ENCODE measurements around the gene IKZF3.
A peak's percentile ranks its signal among the peaks of the same experiment; 100 is the strongest.
"Not testable (repeated sequence)": the region's sequence is repeated elsewhere in the genome, so short reads cannot be mapped to it uniquely, and the experiment has no call there.

The IKZF3 gene

DNA sequence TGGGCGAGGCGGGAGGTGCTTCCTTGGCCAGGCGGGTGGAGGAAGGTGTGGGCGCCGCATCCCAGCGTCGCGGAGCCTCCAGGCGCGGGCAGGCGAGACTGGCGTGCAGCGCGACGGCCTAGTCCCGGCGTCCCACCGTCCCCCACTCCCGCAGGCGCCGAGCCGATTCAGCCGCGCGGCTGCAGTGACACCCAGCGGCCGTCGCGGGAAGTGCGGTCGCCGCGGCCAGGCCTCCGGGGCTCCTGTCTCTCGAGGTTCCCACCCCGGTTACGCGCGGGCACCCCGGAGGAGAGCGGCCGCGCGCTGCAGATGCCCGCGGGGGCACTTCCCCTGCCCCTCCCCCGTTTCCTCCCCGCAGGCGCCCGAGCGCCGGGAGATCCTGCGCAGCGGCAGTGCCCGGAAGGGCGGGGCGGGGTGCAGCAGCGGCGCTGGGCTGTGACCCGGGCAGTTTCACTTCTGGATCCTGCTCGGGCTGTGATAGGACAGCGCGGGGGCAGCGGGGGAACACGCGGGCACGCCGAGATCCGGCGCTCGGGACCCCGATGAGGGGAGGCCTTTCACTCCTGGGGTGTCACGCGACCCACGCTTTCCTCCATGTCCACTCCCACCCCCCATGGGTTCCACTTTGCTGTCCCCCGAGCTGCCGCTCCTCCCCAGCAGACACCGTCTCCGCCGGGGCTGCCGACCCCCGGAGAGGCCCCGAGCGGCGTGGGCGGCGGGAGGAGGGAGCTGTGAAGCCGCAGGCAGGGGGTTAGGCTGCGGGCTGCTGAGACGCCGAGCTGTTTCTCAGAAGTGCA is 109.8 kb downstream of the IKZF3 start:
- DNase-seq = peak; percentile 91 to 93

DNA sequence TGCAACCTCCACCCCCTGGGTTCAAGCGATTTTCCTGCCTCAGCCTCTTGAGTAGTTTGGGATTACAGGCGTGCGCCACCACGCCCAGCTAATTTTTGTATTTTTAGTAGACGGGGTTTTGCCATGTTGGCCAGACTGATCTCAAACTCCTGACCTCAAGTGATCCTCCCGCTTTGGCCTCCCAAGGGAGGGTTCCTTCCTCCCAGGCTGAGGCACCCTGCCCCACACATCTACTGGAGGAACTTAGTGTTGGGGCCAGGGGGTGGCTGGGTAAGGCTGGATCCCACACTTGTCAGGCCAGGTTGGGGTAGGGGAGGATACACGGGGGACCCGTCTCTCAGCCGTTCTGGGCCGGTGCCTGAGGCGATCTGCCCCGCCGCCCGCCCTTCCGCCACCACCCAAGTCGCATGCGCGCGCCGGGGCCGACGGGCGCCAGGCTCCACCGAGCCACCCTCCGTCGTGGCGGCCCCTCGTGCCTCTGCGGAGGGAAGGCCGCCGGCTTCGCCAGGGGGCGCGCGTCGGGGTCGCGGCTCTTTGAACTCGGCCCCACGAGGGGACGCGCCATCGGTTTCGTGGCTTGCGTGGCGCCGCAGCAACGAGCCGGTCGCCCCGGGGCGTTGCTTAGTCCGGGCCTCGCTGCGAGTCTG is 110.5 kb downstream of the IKZF3 start:
- peak in 1 of 2 experiments; percentile 69 for DNase-seq

DNA sequence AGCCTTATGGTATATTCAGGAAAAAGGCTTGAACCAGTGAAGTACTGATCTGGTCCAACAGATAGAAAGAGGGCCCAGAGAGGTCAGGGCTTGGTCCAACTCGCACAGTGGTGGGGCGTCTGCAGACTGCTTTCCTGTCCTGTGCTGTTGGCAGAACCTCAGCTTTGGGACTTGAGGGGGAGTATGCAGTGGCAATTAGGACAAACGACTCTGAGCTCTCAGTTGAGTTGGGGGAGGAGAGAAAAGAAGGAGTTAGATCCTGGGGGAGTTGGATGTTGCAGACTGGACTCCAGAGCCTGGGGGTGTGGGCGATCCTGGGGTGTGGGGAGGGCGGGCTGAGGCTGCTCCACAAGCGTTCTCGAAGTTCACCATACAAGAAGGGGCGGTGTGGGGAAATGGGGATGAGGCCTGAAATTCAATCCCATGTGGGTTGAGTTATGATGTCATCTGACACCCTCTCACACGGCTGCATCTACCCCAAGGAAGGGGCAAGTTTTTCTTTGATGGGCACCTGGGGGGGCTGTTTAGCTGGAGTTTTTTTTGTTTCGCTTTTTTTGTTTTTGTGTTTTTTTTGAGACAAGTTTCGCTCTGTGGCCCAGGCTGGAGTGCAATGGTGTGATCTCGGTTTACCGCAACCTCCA is 111.8 kb downstream of the IKZF3 start:
- DNase-seq = no peak

DNA sequence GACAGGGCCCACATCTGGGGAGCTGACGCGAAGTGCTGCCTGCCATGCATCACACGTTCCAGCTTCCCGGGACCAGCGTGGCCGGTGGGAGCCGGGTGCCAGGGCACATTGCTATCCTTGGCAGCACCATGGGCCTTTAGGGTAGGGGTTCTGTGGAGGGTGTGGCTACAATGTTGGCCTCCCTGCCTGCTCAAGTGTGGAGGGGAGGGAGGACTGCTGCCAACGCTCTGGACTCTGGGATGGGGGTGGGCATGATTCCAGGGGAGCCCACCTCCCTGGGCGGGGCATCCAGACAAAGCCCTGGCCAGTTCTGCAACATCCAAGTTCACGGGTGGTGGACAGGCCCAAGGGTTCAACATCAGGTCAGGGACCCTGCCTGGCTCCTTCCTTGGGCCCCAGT is 112.5 kb downstream of the IKZF3 start:
- DNase-seq = no peak

DNA sequence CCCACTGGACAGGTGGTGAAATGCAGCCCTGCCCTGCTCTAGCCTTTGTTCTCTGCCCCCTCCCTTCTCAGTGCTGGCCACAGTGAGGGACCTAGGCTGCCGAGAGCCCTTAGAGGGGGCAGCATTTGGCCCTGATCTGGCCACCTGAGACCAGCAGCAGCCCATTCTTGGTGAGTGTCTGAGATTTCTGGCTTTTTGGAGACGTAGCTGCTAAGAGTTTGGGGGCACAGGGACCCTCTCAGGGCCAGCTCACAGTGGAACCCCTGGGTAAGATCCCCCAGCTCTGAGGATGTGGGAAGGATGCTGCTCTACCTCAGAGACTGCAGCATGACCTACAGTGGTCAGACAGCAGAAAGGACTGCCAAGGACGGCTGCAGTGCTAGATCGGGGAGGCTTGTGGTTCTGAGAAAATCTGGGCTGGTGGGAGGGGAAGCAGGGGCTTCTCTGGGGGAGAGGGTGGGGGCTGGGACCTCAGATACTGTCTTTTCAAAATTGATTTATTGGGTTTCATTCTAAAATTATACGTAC is 113.0 kb downstream of the IKZF3 start:
- DNase-seq = no peak

DNA sequence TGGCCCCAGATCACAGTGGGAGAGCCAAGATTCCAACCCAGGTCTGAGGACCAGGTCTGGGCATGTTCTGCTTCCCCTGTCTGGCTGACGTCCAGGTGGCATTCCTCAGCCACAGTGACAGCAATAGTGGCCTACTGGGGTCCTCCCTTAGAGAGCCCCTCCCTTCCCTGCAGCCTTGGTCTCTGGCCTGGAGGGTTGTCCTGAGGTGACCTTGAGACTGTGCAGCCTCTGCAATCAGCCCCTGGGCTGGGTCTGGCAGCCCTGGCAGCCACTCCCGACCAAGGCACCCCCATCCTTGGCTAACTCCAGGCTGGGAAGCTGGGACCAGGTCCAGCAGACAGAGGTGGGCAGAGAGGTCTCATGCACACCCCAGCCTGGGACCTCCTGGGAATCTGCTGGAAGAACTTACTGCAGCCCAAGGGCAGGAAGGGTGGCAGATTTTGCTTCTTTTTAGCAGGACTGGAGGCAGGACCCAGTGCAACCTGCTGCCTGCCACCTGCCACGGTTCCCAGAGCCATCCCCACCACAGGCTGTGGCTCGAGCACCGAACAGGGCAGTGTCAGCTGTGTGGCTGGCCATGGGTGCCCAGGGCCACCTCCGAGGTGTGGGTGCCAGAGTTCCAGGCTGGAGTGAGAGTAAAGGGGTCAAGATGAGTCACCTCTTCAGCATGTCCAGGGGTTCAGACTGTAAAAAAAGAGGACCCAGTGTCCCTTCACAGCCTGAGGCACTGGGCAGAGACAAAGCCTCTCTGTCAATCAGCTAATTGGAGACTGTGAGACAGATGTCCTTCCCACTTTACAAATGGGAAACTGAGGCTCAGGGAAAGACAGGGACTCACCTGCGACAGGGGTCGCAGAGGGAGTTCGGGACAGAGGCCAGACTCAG is 113.7 kb downstream of the IKZF3 start:
- DNase-seq = no peak

DNA sequence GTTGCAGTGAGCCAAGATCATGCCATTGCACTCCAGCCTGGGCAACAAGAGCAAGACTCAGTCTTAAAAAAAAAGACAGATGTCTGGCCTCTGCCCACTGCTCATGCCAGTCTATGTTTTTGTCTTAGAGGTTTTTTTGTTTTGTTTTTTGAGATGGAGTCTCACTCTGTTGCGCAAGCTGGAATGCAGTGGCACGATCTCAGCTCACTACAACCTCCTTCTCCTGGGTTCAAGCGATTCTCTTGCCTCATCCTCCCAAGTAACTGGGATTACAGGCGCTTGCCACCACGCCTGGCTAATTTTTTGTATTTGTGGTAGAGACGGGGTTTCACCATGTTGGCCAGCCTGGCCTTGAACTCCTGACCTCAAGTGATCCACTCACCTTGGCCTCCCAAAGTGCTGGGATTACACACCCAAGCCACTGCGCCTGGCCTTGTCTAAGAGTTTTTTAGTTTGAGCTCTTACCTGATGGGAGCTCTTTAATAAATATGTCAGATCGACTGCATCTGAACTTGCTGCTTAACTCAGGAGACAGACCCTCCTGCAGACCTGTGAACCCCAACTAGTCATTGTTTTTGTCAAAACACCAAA is 115.6 kb downstream of the IKZF3 start:
- DNase-seq = not testable (repeated sequence)

DNA sequence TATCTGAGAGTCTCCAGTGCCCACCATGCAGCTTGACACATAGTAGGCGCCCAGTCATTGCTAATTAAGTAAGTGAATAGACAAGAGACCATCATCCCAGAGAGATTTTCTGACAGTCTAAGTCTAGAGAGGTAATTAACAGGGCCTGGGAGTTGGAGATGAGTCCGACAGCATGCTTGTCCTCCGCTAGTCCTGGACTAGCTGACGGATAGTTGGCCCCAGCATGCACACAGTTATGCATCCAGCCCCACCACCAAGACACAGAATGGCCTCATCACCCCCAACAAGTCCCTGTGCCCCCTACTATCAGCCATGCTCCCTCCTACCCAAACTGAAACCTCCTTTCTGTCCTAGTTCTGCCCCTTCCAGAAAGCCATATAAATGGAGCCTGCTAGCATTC is 116.4 kb downstream of the IKZF3 start:
- no peak for DNase-seq

DNA sequence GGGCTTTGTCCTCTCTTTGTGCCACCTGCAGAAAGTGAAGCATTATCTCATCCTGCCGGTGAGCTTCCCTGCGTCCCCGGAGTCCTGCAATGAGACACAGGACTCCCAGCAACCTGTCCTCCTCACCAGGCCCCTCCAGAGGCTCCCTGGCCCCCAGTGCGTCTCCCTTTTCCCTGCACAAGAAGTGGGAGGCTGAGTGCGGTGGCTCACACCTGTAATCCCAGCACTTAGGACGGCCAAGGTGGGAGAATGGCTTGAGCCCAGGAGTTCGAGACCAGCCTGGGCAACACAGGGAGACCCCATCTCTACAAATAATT is 118.0 kb downstream of the IKZF3 start:
- DNase-seq = no peak

DNA sequence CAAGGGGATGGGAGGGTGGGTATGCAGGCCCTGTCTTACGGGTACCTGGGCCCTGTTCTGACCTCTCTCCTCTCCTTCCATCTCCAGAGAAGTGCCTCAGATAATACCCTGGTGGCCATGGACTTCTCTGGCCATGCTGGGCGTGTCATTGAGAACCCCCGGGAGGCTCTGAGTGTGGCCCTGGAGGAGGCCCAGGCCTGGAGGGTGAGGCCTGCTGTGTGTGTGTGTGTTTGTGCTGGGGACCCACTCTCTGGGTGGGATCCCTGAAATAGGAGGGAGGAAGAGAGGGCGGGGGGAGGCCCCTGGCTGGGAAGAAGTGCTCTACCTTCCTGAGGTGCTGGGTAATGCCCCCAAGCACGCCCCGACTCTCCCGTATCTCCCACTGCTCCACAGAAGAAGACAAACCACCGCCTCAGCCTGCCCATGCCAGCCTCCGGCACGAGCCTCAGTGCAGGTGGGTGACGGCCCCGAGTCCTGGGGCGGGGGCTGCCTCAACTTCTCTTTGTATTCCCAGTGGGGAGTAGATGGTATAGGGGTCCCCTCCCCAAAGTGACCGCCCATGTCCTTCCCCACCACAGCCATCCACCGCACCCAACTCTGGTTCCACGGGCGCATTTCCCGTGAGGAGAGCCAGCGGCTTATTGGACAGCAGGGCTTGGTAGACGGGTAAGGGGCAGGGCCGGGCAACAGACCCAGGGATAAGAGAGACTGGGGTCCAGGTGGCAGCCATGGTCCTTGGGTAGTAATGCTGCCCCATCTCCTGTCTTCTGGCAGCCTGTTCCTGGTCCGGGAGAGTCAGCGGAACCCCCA is 118.6 kb downstream of the IKZF3 start:
- no peak for DNase-seq

DNA sequence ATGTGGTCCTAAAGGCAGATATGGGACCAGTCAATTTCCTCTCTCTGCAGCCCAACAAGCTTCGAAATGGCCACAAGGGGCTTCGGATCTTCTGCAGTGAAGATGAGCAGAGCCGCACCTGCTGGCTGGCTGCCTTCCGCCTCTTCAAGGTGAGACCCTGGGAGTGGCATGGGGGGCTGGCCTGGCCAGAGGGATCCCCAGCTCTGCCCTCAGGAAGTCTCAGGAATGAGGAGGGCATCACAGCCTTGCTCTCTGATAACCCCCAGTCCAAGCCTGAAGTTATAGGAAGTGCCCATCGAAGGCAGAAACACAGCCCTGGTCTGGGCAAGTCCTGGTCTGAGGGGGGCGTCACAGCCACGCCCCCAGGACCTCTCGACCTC is 119.3 kb downstream of the IKZF3 start:
- no peak for DNase-seq

DNA sequence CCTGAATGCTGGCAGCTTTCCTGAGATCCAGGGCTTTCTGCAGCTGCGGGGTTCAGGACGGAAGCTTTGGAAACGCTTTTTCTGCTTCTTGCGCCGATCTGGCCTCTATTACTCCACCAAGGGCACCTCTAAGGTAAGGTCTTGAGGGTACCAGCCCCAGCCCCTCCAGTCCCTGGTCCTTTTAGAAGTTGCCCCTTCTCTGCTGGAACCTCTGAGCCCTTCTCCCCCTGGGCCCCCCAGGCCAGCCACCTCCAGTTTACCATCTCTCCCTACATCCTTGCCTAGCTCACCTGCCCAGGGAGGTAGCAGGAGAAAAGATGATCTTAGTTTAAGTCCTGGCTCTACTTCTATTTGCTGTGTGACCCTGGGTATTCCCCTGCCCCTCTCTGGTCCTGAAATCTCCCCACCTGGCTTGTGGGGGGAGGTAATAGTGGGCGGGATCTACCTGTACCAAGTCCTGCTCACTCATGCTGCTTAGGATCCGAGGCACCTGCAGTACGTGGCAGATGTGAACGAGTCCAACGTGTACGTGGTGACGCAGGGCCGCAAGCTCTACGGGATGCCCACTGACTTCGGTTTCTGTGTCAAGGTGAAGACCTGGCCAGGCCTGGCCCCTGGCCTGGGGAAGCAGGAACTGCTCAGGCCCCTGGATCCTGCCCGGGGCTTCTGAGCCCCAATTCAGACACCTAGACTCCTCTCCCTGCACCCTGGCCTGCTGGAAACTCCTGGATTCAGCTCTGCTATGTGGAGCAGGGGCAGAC is 119.9 kb downstream of the IKZF3 start:
- DNase-seq = no peak

DNA sequence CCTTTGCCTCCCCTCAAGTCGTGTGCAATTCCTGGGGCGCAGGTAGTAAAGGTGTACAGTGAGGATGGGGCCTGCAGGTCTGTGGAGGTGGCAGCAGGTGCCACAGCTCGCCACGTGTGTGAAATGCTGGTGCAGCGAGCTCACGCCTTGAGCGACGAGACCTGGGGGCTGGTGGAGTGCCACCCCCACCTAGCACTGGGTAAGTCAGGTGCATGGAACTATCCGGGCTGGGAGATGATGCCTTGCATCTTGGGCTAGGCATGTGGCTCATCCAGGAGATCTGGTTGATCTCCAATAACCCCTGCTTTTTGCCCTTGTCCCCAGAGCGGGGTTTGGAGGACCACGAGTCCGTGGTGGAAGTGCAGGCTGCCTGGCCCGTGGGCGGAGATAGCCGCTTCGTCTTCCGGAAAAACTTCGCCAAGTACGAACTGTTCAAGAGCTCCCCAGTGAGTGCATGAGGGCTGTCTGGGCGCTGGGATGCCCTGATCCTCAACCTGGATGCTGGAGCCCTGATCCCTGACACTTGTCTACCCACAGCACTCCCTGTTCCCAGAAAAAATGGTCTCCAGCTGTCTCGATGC is 121.2 kb downstream of the IKZF3 start:
- no peak for DNase-seq

DNA sequence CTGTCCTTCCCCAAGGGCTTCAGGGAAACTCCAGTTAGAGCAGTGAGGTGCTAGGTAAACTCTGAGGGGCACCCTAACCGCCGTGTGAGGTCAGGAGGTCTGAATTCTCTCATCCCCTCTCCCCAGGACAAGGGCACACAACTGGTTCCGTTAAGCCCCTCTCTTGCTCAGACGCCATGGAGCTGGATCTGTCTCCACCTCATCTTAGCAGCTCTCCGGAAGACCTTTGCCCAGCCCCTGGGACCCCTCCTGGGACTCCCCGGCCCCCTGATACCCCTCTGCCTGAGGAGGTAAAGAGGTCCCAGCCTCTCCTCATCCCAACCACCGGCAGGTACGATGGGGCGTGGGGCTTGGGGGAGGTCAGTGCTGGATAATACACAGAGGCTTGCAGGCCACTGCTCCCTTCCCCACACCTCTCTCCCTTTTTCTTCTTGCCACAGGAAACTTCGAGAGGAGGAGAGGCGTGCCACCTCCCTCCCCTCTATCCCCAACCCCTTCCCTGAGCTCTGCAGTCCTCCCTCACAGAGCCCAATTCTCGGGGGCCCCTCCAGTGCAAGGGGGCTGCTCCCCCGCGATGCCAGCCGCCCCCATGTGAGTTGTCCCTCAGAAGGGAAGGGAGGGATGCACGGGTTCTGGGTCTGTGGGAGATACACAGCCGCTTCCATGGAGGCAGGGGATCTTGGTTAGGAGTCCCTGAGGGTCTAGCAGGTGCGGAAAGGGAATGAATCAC is 121.8 kb downstream of the IKZF3 start:
- no peak for DNase-seq

DNA sequence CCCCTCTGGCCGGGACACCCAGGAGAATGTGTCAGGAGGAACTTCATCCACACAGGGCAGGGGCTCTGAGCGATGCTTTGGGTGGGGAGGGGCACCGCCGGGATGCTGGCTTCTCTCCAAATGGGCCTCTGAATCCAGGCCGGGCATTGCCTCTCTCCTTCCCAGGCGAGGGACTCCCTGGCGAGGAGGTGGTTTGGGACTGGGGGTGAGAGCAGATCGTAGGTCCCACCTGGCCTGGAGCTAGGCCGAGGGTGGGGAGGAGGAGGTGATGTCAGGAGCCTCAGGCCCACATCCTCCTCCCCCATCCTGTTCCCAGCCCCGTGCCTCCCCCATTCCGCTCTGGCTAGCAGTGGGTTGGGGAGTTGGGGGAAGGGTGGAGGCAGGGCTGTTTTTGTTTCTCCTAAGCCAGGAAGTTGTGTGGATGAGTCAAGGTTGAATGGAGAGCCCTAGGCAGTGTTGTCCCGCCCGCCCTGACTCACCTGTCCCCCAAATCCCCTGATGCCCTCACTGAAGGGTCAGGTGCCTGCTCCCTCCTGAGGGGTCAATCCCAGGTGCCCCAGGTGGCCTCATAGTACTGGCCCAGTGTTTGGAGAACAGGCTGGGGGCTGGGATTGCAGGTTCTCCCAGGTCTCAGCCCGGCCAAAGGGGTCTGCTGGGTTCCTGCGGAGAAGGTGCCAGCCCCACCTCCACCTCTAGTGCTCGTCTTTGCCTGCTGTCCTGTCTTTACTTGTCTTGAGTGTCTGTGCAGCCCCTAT is 123.6 kb downstream of the IKZF3 start:
- no peak for DNase-seq

DNA sequence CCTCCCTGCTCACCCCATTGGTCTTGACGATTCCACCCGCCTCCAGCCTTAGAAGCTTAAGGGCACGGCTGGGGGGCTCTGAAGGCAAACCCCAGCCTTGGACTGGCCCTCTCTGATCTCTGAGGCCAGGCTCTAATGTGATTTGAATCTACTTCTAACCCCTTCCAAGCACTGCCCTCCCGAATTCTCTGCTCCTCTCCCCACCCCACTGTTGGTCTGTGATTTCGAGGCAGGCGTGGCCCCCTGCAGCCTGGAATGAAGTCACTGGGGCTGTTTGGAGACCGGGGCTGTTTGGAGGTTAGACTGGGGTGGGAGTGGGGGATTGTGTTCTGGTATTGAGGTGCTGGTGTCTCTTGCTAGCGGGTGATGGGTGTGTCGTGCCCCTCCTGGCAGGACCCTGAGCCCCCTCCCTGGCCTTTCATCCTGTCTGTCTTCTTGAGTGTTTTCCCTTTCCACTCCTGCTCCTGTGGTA is 124.2 kb downstream of the IKZF3 start:
- DNase-seq = no peak

DNA sequence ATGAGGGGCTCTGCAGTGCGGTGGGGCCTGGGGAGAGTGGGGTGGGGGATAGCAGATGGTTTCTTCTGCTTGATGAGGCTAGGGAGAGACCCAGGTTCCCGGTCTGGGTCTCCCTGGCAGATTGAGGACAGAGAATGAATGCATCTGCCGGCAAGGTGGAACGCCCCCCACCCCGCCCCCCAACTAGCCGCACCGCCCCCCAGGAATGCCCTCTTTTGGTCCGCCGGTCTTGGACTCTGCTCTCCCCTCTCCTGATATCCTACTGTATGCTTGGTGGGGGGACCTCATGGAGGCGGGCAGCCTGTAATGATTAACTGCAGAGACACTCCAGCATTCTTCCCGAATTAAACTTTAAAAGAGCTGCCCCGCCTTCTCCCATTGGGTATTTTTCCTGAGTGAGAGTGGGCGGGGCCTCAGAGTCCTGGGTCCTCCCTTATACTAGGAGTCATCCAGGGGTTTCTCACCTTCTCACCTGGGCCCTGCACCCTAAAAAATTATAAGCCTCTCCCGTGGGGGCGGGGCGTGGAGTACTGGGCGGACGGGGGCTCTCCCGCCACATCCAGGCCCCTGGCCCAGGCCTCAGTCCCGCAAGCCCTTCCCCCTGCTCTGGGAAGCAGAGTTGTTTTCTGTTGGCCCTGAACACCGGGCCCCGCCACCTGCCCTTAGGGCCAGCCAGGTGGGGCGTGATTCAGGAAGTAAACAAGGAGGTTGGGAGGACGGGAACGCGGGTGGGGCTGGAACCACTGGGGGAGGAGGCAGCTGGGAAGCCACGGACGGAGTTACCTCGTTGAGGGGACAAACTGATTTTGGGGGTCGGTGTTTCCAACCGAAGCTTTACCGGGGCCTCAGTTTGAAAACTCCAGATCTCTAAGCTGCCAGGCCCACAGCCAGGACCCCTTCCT is 124.9 kb downstream of the IKZF3 start:
- no peak for DNase-seq

DNA sequence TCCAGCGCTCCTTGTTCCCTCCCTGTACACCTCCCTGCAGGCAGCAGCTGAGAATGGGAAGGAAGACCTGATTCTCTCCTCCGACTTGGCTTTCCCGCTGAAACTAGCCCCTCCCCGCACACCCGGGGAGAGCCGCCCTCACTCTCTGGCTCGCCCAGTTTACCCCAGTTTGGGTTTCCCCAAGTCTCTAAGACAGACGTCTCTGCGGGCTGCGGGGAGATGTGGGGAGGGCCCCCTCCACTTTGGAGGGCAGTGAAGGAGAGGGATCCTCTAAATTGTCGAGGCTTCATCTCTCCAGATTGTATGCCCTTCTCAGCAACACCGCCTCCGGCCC is 125.6 kb downstream of the IKZF3 start:
- DNase-seq = peak; percentile 35 to 50
